ENCODE results near the gene SPI1. TPM values are rescaled to one million over a fixed set of nuclear protein-coding genes. Genes with fewer than 3 reads are reported as not detected.

SPI1 gene
- total RNA-seq, 1 donor from 2014 or later: not detected

- no peak for DNase-seq (ENCODE audit: low read depth)
These were observed 28.8 kb upstream of the SPI1 start for GRCh38 chr11:47406896-47407745.

DNA sequence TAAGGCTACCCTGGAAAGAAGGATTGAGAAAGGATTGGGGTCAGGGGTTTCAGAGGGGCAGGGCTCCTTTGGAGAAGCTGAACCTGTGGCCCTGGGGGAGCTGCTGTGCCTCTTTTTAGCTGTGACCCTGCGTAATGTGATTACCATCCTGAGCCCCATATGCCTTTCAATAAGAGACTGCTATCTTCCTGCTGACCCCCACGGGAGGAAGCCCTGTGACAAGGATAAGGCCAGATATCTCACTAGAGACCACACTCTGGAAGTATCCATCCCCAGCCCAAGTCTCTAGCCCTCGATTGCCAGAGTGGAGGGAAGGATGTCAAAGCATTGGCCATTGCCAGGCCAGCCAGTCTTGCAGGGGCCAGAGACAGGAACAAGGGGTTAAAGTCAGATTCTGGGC lies 25.2 kb upstream of the SPI1 start:
- no peak for DNase-seq (ENCODE audit: low read depth)

DNA sequence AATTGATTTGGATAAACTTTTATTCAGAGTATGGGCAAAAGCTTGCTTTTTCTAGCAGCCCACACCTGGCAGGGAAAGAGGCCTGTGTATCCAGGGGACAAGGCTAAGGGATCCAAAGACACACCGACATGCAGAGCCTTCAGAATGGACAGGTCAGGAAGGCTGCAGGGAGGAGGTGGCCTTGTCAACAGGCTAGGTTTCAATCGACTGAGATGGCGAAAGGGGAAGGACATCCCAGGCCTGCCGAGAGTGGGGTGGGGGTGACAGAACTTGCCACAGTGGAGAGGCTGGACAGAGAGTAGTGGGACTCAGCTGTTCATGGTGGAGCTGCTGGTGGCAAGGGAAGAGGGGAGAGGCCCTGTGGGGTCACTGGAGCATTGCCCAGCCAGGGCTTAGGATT lies 24.8 kb upstream of the SPI1 start:
- no peak for DNase-seq (ENCODE audit: low read depth)

GRCh38 chr11:47400768-47401279 lies 22.5 kb upstream of the SPI1 start:
- DNase-seq (ENCODE audit: low read depth): no peak

- no peak for DNase-seq (ENCODE audit: low read depth)
These were observed 21.8 kb upstream of the SPI1 start for GRCh38 chr11:47399860-47400767.

DNA sequence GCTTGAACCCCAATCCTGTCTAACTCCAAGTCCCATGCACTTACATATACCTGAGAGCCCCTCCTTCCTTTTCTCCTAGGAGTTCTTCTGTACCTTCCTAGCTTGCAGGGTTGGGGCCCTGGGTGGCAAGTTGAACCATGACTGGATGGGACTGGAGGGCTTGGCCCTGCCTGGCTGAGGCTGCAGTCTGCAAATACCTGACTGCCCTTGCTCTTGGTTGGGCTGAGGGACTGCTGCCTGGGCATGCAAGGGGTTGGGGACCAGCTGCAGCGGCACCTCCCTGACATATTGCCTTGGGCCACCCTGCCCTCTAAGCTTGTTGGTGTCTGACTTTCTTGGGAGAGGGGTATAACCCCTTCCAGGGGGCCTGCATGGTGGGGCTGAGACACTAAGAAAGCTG lies 20.2 kb upstream of the SPI1 start:
- no peak for DNase-seq (ENCODE audit: low read depth)

- no peak for DNase-seq (ENCODE audit: low read depth)
These were observed 19.7 kb upstream of the SPI1 start for GRCh38 chr11:47398011-47398410.

- DNase-seq (ENCODE audit: low read depth): no peak
These were observed 17.6 kb upstream of the SPI1 start for GRCh38 chr11:47396049-47396320.

DNA sequence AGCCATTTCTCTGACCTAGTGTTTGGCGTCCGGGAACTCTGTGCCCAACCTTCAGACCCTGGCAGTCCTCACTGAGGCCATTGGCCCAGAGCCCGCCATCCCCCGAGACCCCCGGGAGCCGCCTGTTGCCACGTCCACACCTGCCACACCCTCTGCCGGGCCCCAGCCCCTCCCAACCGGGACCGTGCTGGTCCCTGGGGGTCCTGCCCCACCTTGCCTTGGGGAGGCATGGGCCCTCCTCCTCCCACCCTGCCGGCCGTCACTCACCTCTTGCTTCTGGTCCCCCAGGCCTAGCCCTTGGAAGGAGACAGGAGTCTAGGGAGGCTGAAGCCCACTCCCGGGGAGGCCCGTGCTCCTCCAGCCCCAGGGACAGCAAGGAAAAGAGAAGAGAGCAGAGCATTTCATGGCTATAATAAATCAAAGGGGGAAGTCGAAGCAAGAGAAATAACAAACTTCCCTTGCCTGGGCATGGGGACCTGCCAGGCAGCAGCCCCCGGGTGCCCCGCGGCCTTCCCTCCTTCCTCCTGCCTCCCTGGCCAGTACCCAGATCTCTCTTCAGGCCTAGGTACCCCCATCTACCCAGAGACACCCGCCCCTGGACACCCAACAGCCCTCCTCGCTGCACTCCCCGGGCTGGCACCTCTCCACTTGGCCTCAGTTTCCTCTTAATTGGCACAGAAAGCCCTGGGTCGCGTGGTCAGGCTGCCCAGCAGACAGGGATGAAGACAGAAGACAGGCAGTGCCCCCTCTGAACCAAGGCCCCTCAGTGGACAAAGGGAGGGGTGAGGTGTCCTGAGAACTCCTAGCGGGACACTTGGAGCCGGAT lies 17.1 kb upstream of the SPI1 start:
- DNase-seq (ENCODE audit: low read depth): no peak

DNA sequence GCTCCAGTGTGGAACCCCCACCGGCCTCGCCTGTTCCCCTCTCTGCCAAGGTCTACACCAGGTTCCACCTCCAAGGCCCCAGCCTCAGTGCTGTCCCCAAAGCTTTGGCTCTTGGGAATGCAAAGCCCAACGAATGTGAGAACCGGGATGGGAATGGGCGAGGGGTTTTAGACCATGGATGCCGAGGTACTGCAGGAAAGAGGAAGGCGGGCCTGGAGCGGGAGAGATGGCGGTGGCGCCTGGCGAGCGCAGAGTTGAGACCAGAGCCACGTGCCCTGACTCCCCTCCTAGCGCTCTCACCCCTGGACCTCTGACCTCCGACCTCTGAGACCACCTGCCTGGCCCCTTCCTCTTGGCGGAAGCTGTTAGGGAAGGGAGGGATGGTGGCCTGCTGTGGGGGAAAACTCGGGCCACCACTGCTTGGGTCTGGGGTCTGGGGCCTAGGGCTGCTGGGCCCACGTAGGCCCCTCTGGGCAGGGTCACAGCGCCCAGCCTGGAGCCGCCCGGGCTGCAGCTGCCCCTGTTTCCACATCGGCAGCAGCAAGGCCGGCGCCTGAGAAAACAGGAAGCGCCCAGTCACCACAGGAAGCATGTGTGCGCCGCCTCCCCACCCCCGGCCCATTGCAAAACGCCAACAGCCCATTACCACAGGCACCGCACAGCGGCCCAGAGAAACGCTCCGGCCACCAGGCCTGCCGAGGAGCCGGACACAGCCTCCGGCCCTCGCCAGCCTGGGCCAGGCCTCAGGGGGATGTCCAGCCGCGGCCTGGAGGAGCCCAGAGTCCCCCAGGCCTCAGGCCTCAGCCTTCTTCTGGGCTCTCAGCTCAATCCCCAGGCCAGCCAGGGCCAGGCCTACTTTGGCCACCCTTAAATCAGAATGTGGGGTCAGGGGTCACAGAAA lies 16.2 kb upstream of the SPI1 start:
- DNase-seq (ENCODE audit: low read depth): no peak

- DNase-seq (ENCODE audit: low read depth): no peak
These were observed 15.6 kb upstream of the SPI1 start for GRCh38 chr11:47394050-47394321.

GRCh38 chr11:47393163-47394049 lies 15.1 kb upstream of the SPI1 start:
- peak; percentile 32 for DNase-seq (ENCODE audit: low read depth)

DNA sequence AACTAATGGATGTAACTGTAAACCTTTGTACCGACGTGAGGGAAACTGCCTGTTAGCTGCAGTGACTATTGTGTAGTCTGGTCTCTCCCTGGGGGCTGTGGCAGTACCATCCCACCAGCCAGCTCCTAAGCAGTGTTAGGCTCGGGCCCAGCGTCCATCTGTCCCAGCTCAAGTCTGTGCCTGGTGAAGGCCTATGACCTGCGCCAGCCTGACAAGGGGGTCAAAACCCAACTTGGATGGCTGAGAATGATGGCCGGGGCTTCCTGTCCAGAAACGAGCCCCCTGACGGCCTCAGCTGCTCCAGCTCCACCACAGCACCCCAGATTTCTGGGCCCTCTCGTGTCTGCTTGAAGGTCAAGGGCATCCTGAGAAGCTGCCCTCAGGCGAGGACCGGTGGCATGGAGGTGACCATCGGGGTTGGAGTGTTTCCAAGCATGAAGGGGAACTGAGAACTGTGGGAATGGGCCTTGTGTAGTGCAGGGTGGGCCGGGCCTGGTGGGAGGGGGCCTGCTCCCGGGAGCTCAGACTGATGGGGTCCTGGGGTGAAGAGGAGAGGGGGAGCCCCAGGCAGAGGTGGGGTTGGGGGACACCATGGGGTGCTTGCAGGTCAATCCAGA lies 14.3 kb upstream of the SPI1 start:
- no peak for DNase-seq (ENCODE audit: low read depth)

DNA sequence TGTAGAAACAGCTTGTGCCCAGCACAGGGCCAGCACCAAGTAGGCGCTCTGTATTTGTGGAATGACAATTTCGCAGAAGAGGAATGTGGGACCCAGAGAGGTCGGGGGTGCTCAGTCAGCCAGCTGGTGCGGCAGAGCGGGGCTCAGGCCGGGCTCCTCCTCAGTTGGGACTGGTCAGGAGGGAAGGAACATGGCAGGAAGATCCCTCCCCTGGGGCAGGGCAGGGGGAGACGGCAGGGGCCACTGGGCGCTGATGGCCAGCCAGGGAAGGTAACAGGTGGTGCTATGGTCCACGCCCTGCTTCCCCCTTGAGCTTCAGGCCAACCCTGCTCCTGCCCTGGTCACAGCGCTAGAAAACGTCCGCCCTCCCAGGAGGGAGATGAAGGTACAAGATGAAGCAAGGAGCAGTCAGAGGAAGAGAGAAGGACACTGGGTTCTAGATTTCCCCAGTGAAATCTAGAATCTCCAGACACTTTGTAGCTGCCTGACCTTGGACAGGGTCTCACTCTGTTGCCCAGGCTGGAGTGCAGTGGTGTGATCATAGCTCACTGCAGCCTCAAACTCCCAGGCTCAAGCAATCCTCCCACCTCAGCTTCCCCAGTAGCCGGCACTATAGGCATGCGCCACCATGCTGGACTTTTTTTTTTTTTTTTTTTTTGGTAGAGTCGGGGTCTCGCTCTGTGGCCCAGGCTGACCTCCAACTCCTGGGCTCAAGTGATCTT lies 13.5 kb upstream of the SPI1 start:
- no peak for DNase-seq (ENCODE audit: low read depth)

DNA sequence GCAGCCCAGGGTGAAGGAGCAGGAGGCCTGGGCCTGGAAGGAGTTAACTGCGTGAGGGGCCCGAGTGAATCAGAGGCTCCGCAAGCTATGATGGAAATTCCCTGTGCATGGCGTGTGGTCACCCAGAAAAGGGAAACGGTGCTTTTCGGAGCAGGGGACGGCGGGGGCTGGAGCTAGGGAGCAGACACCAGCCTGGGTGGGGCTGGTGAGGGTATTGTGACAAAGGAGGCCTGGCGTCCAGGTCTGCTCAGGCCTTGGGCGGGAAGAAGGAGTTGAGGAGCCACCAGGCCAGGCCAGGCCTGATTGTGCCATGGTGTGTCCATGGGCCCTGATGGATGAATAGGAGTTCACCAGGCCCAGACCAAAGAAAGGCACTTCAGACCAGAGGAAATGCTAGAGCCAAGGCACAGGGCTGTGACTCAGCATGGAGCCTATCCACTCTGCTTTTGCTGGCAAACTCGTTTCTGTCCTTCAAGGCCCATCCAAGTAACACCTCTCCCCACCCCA lies 12.8 kb upstream of the SPI1 start:
- no peak for DNase-seq (ENCODE audit: low read depth)

- no peak for DNase-seq (ENCODE audit: low read depth)
These were observed 12.0 kb upstream of the SPI1 start for GRCh38 chr11:47390422-47390760.

GRCh38 chr11:47389577-47390421 lies 11.5 kb upstream of the SPI1 start:
- no peak for DNase-seq (ENCODE audit: low read depth)

Data from renal cortical epithelial cell (primary cell).